NCI-H345 treated with DMSO at 0.1 percent for 48 hours (cell line): Measurements from ENCODE around the gene DEUP1.
A peak's percentile ranks its signal among the peaks of the same experiment; 100 is the strongest.
"Not testable (repeated sequence)": the region's sequence is repeated elsewhere in the genome, so short reads cannot be mapped to it uniquely, and the experiment has no call there.

Experiments used
- DNase-seq: peaks from one replicate; lab custom pipeline; 2025; ENCODE audit not compliant: unreplicated experiment; lab: John Stamatoyannopoulos, UW

The DEUP1 gene

GRCh38 chr11:93330446-93330984, at the start of gene DEUP1:
Gene DEUP1, plus strand, starts transcription at chr11:93330742. Its CDS starts 1,518 bp downstream, at chr11:93332260.
- DNase-seq = peak; percentile 43

GRCh38 chr11:93285430-93285829, 45.1 kb upstream of the DEUP1 start:
- no peak for DNase-seq

- DNase-seq = no peak
Observed at GRCh38 chr11:93287434-93287833, 43.1 kb upstream of the DEUP1 start.

- DNase-seq = peak; percentile 17
Observed at GRCh38 chr11:93288079-93288478, 42.5 kb upstream of the DEUP1 start.

- no peak for DNase-seq
Observed at GRCh38 chr11:93288767-93289166, 41.8 kb upstream of the DEUP1 start.

- DNase-seq = no peak
Observed at GRCh38 chr11:93289782-93290463, 40.6 kb upstream of the DEUP1 start.

GRCh38 chr11:93291110-93291509, 39.4 kb upstream of the DEUP1 start:
- DNase-seq = no peak

- DNase-seq = no peak
Observed at GRCh38 chr11:93291898-93292297, 38.6 kb upstream of the DEUP1 start.

- no peak for DNase-seq
Observed at GRCh38 chr11:93295921-93296575, 34.5 kb upstream of the DEUP1 start.

GRCh38 chr11:93303689-93304088, 26.9 kb upstream of the DEUP1 start:
- no peak for DNase-seq

GRCh38 chr11:93314399-93314798, 16.1 kb upstream of the DEUP1 start:
- DNase-seq = not testable (repeated sequence)

- DNase-seq = no peak
Observed at GRCh38 chr11:93319224-93319839, 11.2 kb upstream of the DEUP1 start.

GRCh38 chr11:93320230-93320629, 10.3 kb upstream of the DEUP1 start:
- DNase-seq = no peak

- DNase-seq = no peak
Observed at GRCh38 chr11:93322207-93322606, 8.3 kb upstream of the DEUP1 start.

GRCh38 chr11:93323747-93324146, 6.8 kb upstream of the DEUP1 start:
- DNase-seq = no peak

GRCh38 chr11:93324500-93324899, 6.0 kb upstream of the DEUP1 start:
- no peak for DNase-seq

- no peak for DNase-seq
Observed at GRCh38 chr11:93326681-93327080, 3.9 kb upstream of the DEUP1 start.

GRCh38 chr11:93329936-93330445, 551 bp upstream of the DEUP1 start:
- DNase-seq = peak; percentile 44

- no peak for DNase-seq
Observed at GRCh38 chr11:93340223-93340622, 9.7 kb downstream of the DEUP1 start.

- DNase-seq = no peak
Observed at GRCh38 chr11:93344855-93345333, 14.4 kb downstream of the DEUP1 start.

GRCh38 chr11:93348930-93349329, 18.4 kb downstream of the DEUP1 start:
- DNase-seq = no peak

GRCh38 chr11:93350835-93351234, 20.3 kb downstream of the DEUP1 start:
- no peak for DNase-seq
